SW 1271 (cell line): ENCODE results near the gene MYOG.

Experiments used
- DNase-seq, 2 experiments: peaks; one replicate each; lab custom pipeline; 2025; lab: John Stamatoyannopoulos, UW

Gene MYOG

GRCh38 chr1:203085528-203086406 is at the start of gene MYOG:
Gene MYOG, minus strand, starts transcription at chr1:203086012. Its CDS starts 51 bp downstream, at chr1:203085961.
- DNase-seq = no peak

- DNase-seq = no peak
These were observed 48.3 kb upstream of the MYOG start for GRCh38 chr1:203133970-203134725.

- DNase-seq = no peak
These were observed 45.9 kb upstream of the MYOG start for GRCh38 chr1:203131548-203132200.

- DNase-seq = no peak
These were observed 44.7 kb upstream of the MYOG start for GRCh38 chr1:203130358-203130985.

GRCh38 chr1:203129501-203130231 is 43.9 kb upstream of the MYOG start:
- DNase-seq = no peak

- no peak for DNase-seq
These were observed 43.1 kb upstream of the MYOG start for GRCh38 chr1:203128716-203129500.

GRCh38 chr1:203128431-203128715 is 42.6 kb upstream of the MYOG start:
- no peak for DNase-seq

GRCh38 chr1:203127666-203128430 is 42.0 kb upstream of the MYOG start, which contains the start of gene ADORA1:
Gene ADORA1, plus strand, starts transcription at chr1:203127726. Its CDS starts 1,116 bp downstream, at chr1:203128842.
- DNase-seq = no peak

GRCh38 chr1:203126866-203127665 is 41.3 kb upstream of the MYOG start:
- no peak for DNase-seq

- DNase-seq = no peak
These were observed 40.5 kb upstream of the MYOG start for GRCh38 chr1:203126151-203126865.

GRCh38 chr1:203124546-203125317 is 38.9 kb upstream of the MYOG start:
- no peak for DNase-seq

GRCh38 chr1:203124011-203124410 is 38.2 kb upstream of the MYOG start:
- no peak for DNase-seq

- DNase-seq = no peak
These were observed 36.3 kb upstream of the MYOG start for GRCh38 chr1:203122159-203122558.

GRCh38 chr1:203121186-203122015 is 35.6 kb upstream of the MYOG start:
- DNase-seq = no peak

- no peak for DNase-seq
These were observed 34.7 kb upstream of the MYOG start for GRCh38 chr1:203120325-203121153.
